PC-3 (cell line): ENCODE measurements around the gene CPLX1. TPM values are rescaled to one million over a fixed set of nuclear protein-coding genes. Genes with fewer than 3 reads are reported as not detected.

Experiments used
- ATAC-seq: fragments of 200-7000 bp; cut with Tn5 transposase; 2 replicates; pipeline ENCODE4 v1.9.1; 2020; ENCODE audit warnings: mild to moderate bottlenecking, moderate library complexity
- BruUV-seq: library from RNA; stranded (reverse); fragments of 400-500 nt; replicated peaks from 2 replicates; lab custom pipeline; 2021; lab: Mats Ljungman, UMichigan
- CTCF ChIA-PET: fragments of 300-600 bp; sonication (Branson Sonifier 250); formaldehyde crosslinking; loops from one replicate; lab custom pipeline; 2022; ENCODE audit warnings: antibody characterized with exemption; lab: Charles Lee
- POLR2A ChIA-PET: fragments of 300-600 bp; sonication (Branson Sonifier 250); formaldehyde crosslinking; loops from one replicate; lab custom pipeline; 2022; ENCODE audit warnings: antibody characterized with exemption; ENCODE audit not compliant: unreplicated experiment; lab: Charles Lee
- DNase-seq: peaks from one replicate; pipeline ENCODE4 v3.0.0-alpha.2; 2015
- H2AFZ ChIP-seq: fragments of 300-600 bp; sonication (generic); 2 replicates; pipeline ENCODE4 v1.6.0; 2016; ENCODE audit warnings: antibody characterized with exemption, low read length
- H3F3A ChIP-seq: fragments of 300-600 bp; sonication (generic); one replicate; pipeline ENCODE4 v1.6.0; 2017; ENCODE audit warnings: antibody characterized with exemption, low read length, control low read depth, mild to moderate bottlenecking; ENCODE audit not compliant: unreplicated experiment
- H3K27ac ChIP-seq: fragments of 300-600 bp; sonication (generic); 2 replicates; pipeline ENCODE4 v1.5.1; 2016; ENCODE audit warnings: mild to moderate bottlenecking, low read length
- H3K27me3 ChIP-seq: fragments of 300-600 bp; sonication (generic); 2 replicates; pipeline ENCODE4 v1.6.1; 2016; ENCODE audit warnings: low read length, mixed read lengths
- H3K36me3 ChIP-seq: fragments of 300-600 bp; sonication (generic); 2 replicates; pipeline ENCODE4 v1.6.1; 2016; ENCODE audit warnings: low read depth, mixed run types, low read length, mixed read lengths
- H3K4me1 ChIP-seq: fragments of 300-600 bp; sonication (generic); 2 replicates; pipeline ENCODE4 v1.5.1; 2016; ENCODE audit warnings: low read length; ENCODE audit not compliant: insufficient read depth
- H3K4me2 ChIP-seq: fragments of 300-600 bp; sonication (generic); 2 replicates; pipeline ENCODE4 v1.6.0; 2016; ENCODE audit warnings: low read length
- H3K4me3 ChIP-seq: fragments of 300-600 bp; sonication (generic); 2 replicates; pipeline ENCODE4 v1.5.1; 2016; ENCODE audit warnings: mild to moderate bottlenecking, low read length, mixed read lengths
- H3K79me2 ChIP-seq: fragments of 300-600 bp; sonication (generic); 2 replicates; pipeline ENCODE4 v1.6.1; 2017; ENCODE audit warnings: low read length, mixed read lengths
- H3K9ac ChIP-seq: fragments of 300-600 bp; sonication (generic); 2 replicates; pipeline ENCODE4 v1.6.0; 2016; ENCODE audit warnings: mild to moderate bottlenecking, low read length
- H3K9me2 ChIP-seq: fragments of 300-600 bp; sonication (generic); replicated peaks from 2 replicates; pipeline ENCODE4 v1.6.1; 2016; ENCODE audit warnings: mixed run types, low read length, mixed read lengths
- H3K9me3 ChIP-seq: fragments of 300-600 bp; sonication (generic); 2 replicates; pipeline ENCODE4 v1.6.1; 2016; ENCODE audit warnings: low read length, mixed read lengths
- H4K20me1 ChIP-seq: fragments of 300-600 bp; sonication (generic); 2 replicates; pipeline ENCODE4 v1.6.1; 2016; ENCODE audit warnings: low read length, mixed read lengths
- EZH2 ChIP-seq: fragments of 300-600 bp; sonication (generic); IDR thresholded peaks from one replicate; pipeline ENCODE4 v1.6.1; 2017; ENCODE audit warnings: antibody characterized with exemption, mild to moderate bottlenecking, low read length; ENCODE audit not compliant: unreplicated experiment
- EZH2phosphoT487 ChIP-seq: fragments of 300-600 bp; sonication (generic); IDR thresholded peaks from 2 replicates; pipeline ENCODE4 v1.6.1; 2018; ENCODE audit warnings: mild to moderate bottlenecking, antibody characterized with exemption, low read length, borderline replicate concordance
- intact Hi-C: fragments of 100-400 bp; cut with micrococcal nuclease; formaldehyde crosslinking; loops from 2 replicates; pipeline ENCODE4 v1.9.0; 2023
- total RNA-seq: library from RNA; depleted of rRNA; stranded (reverse); fragments of >200 nt; gene quantifications from 2 replicates; pipeline ENCODE4 v1.2.3, GENCODE V29; 2014
- TF ChIP-seq, protein P1 (sequence below): fragments of 300-600 bp; sonication (generic); conservative IDR thresholded peaks from 2 replicates; pipeline ENCODE4 v1.5.1; 2017; ENCODE audit warnings: antibody characterized with exemption, low read depth, mild to moderate bottlenecking, low read length

CPLX1 gene
- total RNA-seq, 1 experiment from 2014 or later, result 0.87 TPM

GRCh38 chr4:814312-814850, 11.5 kb downstream of the CPLX1 start:
- H3K4me3 ChIP-seq, result no peak overlapping the region
- POLR2A ChIA-PET, result no interaction called here
- no peaks in the 10 kb centered on the region for H3K9me2 ChIP-seq
- CTCF ChIA-PET, result no interaction called here
- H4K20me1 ChIP-seq, result no peaks in the 10 kb centered on the region
- TF ChIP-seq EZH2, result no peak
- TF ChIP-seq, protein P1, sequence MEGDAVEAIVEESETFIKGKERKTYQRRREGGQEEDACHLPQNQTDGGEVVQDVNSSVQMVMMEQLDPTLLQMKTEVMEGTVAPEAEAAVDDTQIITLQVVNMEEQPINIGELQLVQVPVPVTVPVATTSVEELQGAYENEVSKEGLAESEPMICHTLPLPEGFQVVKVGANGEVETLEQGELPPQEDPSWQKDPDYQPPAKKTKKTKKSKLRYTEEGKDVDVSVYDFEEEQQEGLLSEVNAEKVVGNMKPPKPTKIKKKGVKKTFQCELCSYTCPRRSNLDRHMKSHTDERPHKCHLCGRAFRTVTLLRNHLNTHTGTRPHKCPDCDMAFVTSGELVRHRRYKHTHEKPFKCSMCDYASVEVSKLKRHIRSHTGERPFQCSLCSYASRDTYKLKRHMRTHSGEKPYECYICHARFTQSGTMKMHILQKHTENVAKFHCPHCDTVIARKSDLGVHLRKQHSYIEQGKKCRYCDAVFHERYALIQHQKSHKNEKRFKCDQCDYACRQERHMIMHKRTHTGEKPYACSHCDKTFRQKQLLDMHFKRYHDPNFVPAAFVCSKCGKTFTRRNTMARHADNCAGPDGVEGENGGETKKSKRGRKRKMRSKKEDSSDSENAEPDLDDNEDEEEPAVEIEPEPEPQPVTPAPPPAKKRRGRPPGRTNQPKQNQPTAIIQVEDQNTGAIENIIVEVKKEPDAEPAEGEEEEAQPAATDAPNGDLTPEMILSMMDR, result no peak
- no peak for TF ChIP-seq EZH2phosphoT487
- no peak overlapping the region for H2AFZ ChIP-seq
- peaks cover 4% of the 10 kb centered on the region; the same call in 1 of the 2 replicates for H3K27me3 ChIP-seq
- no peak overlapping the region for H3K4me2 ChIP-seq
- no peak overlapping the region for H3K9ac ChIP-seq
- no peaks in the 10 kb centered on the region for H3K36me3 ChIP-seq
- intact Hi-C loops, result no loop called here
- no TSS peak for BruUV-seq
- H3K27ac ChIP-seq, result no peak overlapping the region
- H3K4me1 ChIP-seq, result no peaks in the 10 kb centered on the region
- no peaks in the 10 kb centered on the region for H3K79me2 ChIP-seq
- H3F3A ChIP-seq, result no peaks in the 10 kb centered on the region
- ATAC-seq (no peak), DNase-seq (no peak)
- no peaks in the 10 kb centered on the region for H3K9me3 ChIP-seq

- no peaks in the 10 kb centered on the region for H3K9me3 ChIP-seq
- DNase-seq (no peak), ATAC-seq (0 out of 2 replicates have a peak, but pooled peaks have one; percentile 29)
- no peak overlapping the region for H3K4me2 ChIP-seq
- BruUV-seq, result no TSS peak
- H3K79me2 ChIP-seq, result no peaks in the 10 kb centered on the region
- no peaks in the 10 kb centered on the region for H4K20me1 ChIP-seq
- ChIA-PET POLR2A (no interaction called here), CTCF (no interaction called here)
- H3F3A ChIP-seq, result no peaks in the 10 kb centered on the region
- TF ChIP-seq EZH2phosphoT487, result no peak
- TF ChIP-seq, protein P1, result no peak
- TF ChIP-seq EZH2, result no peak
- no peak overlapping the region for H3K4me3 ChIP-seq
- H3K27ac ChIP-seq, result no peak overlapping the region
- H3K27me3 ChIP-seq, result peaks cover 4% of the 10 kb centered on the region; the same call in 1 of the 2 replicates
- no peak overlapping the region for H2AFZ ChIP-seq
- intact Hi-C loops, result no loop called here
- no peaks in the 10 kb centered on the region for H3K9me2 ChIP-seq
- H3K9ac ChIP-seq, result no peak overlapping the region
- no peaks in the 10 kb centered on the region for H3K4me1 ChIP-seq
- no peaks in the 10 kb centered on the region for H3K36me3 ChIP-seq
These were observed 12.0 kb downstream of the CPLX1 start for GRCh38 chr4:813900-814299.

DNA sequence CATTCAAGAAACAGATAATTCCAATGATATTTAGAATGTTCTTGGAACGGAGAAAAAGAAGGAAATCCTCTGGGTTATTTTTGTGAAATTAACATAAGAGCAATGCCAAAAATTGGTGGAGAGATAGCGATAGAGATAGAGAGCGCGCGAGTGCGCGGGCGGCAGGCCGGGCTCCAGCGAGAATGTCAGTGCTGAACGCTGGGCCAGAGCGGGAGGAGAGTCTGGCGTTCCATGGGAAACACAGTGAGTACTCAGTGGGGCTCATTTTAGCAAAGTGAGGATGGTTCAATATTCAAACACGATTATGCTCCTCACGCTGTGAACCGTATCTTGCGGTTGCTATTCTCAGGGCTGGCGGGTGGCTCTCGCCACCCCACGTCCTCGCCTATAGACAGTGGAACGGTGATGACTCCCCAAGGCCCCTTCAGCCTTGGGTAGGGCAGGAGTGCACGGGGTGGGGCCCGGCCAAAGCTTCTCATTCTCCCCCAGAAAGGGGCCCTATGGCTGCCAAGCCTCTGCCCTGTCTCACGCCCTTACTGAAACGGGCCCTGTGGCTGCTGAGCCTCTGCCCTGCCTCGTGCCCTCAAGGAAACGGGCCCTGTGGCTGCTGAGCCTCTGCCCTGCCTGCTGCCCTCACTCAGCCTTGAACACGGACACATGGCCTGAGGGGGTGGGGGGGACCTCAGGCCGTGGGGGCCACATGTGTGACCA, 16.9 kb downstream of the CPLX1 start:
- no peak overlapping the region for H3K4me2 ChIP-seq
- BruUV-seq, result no TSS peak
- no peaks in the 10 kb centered on the region for H3F3A ChIP-seq
- no peak for TF ChIP-seq EZH2phosphoT487
- TF ChIP-seq EZH2, result no peak
- TF ChIP-seq, protein P1, result no peak
- POLR2A ChIA-PET, result no interaction called here
- ATAC-seq, result no peak
- H2AFZ ChIP-seq, result no peak overlapping the region
- H3K9me3 ChIP-seq, result no peaks in the 10 kb centered on the region
- H3K9me2 ChIP-seq, result no peaks in the 10 kb centered on the region
- no peaks in the 10 kb centered on the region for H4K20me1 ChIP-seq
- no peaks in the 10 kb centered on the region for H3K4me1 ChIP-seq
- CTCF ChIA-PET, result no interaction called here
- no peak overlapping the region for H3K27ac ChIP-seq
- intact Hi-C loops, result no loop called here
- no peak overlapping the region for H3K9ac ChIP-seq
- no peaks in the 10 kb centered on the region for H3K36me3 ChIP-seq
- H3K79me2 ChIP-seq, result no peaks in the 10 kb centered on the region
- DNase-seq, result no peak
- no peak overlapping the region for H3K4me3 ChIP-seq
- no peaks in the 10 kb centered on the region for H3K27me3 ChIP-seq
